Endometrial microvascular endothelial cells (primary cell): ENCODE data around the gene PDGFC. TPM values are rescaled to one million over a fixed set of nuclear protein-coding genes. Genes with fewer than 3 reads are reported as not detected.
"Not testable (repeated sequence)": the region's sequence is repeated elsewhere in the genome, so short reads cannot be mapped to it uniquely, and the experiment has no call there.

ENCODE experiments used
- in situ Hi-C: cut with HindIII; loops from 2 replicates; pipeline ENCODE4 v1.10.0; 2017; ENCODE audit warnings: low sequenced_read_pairs, low pct_unique_long_range_greater_than_20kb; ENCODE audit errors: inconsistent ontology term
- total RNA-seq: library from RNA; depleted of rRNA; stranded (reverse); fragments of >200 nt; gene quantifications from one replicate; pipeline ENCODE4 v1.2.3, GENCODE V29; 2015; ENCODE audit errors: inconsistent ontology term

PDGFC gene
- total RNA-seq, 1 donor from 2014 or later: 23.4 TPM

- in situ Hi-C loops: not testable (repeated sequence)
Measured at GRCh38 chr4:156932360-156932759, 39.2 kb downstream of the PDGFC start.

DNA sequence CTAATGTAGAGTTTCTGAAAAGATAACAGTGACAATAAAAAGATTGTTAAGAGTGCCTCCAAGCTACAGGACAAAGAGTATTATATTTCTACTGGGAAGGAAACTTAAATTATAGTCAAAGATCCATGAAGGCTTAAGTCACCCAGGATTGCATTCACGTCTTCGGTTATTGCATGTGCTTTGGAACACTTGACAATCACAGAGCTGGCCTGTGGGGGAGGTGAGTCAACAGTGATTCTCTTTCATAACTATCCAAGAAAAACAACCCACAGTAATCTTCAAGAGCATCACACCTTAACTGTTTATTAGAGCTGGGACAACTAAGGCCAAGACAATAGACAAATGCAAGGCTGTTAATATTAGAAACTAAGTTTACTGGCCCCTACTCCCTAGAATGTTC, 40.3 kb downstream of the PDGFC start:
- in situ Hi-C loops: no loop called here

- in situ Hi-C loops: no loop called here
Measured at GRCh38 chr4:156929386-156930105, 42.1 kb downstream of the PDGFC start.

DNA sequence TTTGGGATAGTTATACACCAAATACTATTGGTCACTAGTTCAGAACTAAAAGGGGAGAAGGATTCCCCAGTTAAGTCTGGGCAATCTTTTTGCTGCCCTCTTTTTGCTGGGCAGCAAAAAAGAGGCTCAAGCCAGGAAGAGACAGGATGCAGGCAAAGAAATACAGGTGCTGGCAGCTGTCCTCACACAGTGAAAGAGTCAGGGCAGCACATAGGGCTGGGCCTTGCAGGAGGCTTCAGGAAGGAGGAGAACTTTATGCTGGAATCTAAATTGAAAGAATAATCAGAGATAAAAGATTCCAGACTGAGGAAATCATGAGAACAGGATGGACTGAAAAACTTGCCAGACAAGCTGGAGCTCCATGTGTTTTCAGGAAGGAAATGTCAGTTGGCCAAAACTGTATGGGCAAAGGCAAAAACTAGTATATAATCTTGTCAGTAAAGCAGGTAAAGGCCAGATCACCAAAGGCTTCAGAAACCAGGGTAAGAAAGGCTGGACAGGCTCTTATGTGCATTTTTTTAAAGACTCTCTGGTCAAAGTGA, 46.8 kb downstream of the PDGFC start:
- in situ Hi-C loops: no loop called here

- in situ Hi-C loops: no loop called here
Measured at GRCh38 chr4:156923525-156923924, 48.1 kb downstream of the PDGFC start.

DNA sequence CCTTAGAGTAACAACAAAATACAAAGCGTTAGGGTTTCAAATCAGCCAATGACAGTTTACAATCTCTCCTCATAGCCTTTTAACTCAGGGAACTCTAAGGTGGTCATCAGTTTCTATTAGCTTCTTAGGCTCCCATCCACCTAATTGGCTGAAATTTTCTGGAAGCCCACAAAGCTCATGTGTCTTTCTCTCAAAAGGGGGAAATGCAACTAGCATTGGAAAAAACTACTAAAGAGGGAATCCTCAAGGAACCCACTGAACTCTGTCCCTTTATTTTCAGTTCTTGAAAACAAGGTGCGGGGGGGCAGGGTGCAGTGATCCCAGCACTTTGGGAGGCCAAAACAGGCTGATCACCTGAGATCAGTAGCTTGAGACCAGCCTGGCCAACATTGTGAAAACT, 56.4 kb downstream of the PDGFC start:
- in situ Hi-C loops: no loop called here

DNA sequence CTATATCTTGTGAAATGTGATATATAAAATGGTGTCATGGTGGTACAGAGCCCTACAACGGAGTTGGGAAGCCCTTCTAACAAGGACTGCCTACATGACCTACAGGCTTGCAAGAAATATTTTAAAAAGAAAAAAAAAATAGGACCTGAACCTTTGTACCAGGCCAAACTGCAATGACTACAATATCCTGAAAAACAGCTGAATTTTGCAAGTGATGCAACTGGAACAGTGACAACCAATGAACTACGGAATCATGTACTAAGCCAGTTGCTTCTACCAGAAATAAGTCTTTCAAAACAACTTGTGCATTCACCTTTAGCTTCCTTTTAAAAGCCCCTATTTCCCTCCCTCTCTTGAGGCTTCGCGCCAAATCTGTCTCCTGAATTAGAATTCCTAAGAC, 58.4 kb downstream of the PDGFC start:
- in situ Hi-C loops: no loop called here

DNA sequence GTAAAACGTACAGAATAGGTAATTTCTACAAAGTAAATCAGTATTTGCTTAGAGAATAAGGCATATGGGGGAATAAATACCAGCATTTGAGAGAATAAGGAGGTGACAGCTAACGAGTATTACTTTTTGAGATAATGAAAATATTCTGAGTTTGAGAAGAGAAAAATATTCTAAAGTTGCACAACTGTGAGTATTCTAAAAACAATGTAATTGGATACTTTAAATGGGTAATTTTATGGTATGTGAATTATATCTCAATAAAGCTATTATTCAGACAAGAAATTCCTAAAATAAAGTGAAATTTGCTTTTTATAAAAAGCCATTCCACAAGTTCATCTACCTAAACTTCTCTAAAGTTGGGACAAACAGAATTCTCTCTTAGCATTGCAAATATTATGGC, 62.6 kb downstream of the PDGFC start:
- in situ Hi-C loops: no loop called here

GRCh38 chr4:156906325-156906724, 65.3 kb downstream of the PDGFC start:
- in situ Hi-C loops: no loop called here

GRCh38 chr4:156901871-156902270, 69.7 kb downstream of the PDGFC start:
- in situ Hi-C loops: no loop called here

GRCh38 chr4:156898373-156899117, 73.1 kb downstream of the PDGFC start:
- in situ Hi-C loops: no loop called here

- in situ Hi-C loops: no loop called here
Measured at GRCh38 chr4:156896527-156896926, 75.1 kb downstream of the PDGFC start.

DNA sequence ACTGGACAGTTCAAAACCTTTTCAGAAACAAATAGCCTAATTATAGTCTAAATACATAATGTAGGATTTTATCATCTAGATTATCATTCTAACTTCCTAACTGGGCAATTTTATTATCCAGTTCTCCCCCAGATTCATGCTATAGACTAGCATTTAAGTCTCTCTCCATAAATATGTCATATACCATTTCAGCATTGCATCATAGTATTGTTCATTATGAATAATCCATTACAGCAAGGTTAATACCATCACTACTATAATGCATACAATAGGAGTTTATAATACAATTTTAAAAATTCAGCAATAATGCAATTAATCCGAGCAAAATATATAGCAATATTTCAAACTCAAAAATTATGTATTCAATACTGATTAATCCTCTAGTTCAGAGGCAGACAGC, 77.4 kb downstream of the PDGFC start:
- in situ Hi-C loops: no loop called here

- in situ Hi-C loops: no loop called here
Measured at GRCh38 chr4:156892805-156893204, 78.8 kb downstream of the PDGFC start.

DNA sequence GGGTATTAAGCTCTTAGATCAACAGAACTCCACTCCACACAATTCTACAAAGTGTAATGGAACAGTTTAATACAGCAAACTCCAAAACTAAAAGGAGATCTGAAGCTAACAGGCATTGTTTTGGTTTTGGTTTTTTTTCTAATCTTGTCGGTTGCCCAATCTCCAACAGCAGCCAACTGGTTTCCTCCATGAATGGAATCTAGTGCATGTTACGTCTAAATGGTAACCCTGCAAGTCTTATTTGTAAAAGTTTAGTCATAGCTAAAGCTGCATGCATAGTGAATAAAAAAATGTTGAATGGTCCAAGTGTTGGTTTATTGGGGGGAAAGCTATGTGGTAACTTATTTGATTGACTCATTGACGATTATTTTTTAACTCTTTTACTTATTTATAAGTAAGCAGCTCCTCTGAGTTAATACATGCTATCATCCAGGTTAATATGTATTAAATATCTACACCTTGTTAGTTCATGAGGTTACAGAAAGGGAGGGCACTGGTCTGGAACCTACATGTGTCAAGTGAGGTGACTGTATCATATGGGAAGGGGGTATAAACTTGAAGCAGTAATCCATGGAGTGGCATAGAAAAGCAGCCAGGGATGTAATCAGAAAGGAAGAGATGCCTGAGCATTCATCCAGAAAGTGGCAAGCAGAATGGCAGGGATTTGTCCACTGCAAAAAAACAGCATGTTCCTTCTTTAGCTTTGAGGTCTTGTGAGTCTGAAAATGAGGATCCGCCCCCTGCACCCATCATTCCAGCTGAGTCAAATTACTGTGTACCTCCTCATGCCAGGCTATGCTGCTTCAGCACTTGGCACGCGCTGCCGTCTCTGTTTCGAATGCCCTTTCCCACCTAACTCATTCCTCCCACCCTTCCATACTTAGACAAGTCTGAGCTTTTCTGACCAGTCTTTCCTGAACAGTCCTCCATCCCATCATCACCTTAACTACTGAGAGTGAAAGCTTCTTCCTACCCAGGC, 81.7 kb downstream of the PDGFC start:
- in situ Hi-C loops: no loop called here

DNA sequence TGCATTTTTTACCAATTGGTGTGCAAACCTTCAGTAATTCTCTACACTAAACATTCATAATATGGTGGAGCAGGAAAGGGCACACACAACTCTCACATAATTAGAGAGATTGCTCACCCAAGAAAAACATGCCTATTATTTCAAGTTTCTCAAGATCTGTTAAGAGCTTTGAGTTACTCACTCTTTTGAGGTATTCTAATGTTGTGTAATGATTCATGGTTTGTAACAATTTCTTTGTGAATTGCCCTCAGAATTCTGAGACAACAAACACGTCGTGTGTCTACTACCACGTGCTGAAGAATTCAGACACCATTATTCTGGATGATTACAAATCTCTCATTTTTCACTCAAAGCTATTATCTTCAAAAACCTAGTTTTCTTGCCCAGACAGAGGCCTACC, 82.8 kb downstream of the PDGFC start:
- in situ Hi-C loops: no loop called here

- in situ Hi-C loops: no loop called here
Measured at GRCh38 chr4:156886481-156886880, 85.1 kb downstream of the PDGFC start.

DNA sequence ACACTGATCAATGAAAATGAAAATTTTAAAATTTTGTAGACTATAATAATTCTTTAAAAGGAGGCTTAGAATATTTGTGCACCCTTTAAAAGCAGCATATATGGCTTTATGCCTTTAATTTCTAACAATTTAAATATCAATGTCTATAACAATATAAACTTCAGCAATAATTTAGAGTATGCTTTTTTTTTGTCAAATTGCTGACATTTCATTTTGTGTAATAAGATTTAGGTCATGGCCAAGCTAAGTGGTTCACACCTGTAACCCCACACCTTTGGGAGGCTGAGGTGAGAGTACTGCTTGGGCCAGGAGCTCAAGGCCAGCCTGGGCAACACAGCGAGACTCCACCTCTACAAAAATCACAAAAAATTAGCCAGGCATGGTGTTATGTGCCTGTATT, 86.2 kb downstream of the PDGFC start:
- in situ Hi-C loops: no loop called here

GRCh38 chr4:156884183-156884582, 87.4 kb downstream of the PDGFC start:
- in situ Hi-C loops: no loop called here
